ENCODE results near the gene MRPL16.
A peak's percentile ranks its signal among the peaks of the same experiment; 100 is the strongest.

Gene MRPL16

DNA sequence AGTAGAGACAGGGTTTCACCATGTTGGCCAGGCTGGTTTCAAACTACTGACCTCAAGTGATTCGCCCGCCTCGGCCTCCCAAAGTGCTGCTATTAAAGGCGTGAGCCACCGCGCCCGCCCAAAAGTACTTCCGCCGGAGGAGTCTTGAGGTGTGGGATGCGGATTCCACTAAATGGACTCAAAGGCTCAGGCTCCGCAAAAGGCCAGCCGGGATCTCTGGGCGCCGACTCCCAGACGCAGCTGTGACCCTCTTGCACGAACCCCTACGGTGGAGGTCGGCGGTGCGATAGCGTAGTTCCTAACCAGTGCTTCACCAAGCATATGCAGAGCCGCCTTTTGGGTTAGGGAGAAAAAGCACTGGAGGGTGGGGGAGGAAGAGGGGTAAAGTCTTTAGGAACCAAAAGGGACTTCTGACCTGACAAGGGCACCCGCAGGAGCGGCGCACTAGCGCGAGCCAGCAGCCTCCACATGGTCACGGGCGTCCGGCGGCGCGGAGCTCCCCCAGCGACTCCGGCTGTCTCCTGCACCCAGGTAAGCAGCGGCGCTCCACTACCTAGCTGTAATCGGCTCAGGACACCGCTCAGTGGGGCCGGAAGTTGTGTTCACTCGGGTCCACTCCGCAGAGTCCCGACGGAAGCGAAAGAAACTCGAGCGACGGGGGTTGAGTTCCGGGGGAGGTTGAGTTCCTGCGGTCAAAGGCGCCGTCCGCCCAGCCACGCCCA lies at the start of gene MRPL16 (continued):
- TF ChIP-seq, protein P1, sequence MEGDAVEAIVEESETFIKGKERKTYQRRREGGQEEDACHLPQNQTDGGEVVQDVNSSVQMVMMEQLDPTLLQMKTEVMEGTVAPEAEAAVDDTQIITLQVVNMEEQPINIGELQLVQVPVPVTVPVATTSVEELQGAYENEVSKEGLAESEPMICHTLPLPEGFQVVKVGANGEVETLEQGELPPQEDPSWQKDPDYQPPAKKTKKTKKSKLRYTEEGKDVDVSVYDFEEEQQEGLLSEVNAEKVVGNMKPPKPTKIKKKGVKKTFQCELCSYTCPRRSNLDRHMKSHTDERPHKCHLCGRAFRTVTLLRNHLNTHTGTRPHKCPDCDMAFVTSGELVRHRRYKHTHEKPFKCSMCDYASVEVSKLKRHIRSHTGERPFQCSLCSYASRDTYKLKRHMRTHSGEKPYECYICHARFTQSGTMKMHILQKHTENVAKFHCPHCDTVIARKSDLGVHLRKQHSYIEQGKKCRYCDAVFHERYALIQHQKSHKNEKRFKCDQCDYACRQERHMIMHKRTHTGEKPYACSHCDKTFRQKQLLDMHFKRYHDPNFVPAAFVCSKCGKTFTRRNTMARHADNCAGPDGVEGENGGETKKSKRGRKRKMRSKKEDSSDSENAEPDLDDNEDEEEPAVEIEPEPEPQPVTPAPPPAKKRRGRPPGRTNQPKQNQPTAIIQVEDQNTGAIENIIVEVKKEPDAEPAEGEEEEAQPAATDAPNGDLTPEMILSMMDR (tag by site-specific recombination; IDR thresholded peaks at IDR 0.05): peak; percentile 87
- no peak for TF ChIP-seq ZNF221 (tag by site-specific recombination; IDR thresholded peaks at IDR 0.05; ENCODE audit: borderline replicate concordance)
- no peak for TF ChIP-seq ZBTB48 (tag by site-specific recombination; IDR thresholded peaks at IDR 0.05)
- no peak for TF ChIP-seq ZNF239 (tag by site-specific recombination; IDR thresholded peaks at IDR 0.05)
- no peak for TF ChIP-seq ZNF473 (tag by site-specific recombination; IDR thresholded peaks at IDR 0.05)
- TF ChIP-seq ZNF777 (tag by site-specific recombination; IDR thresholded peaks at IDR 0.05; ENCODE audit: borderline replicate concordance): no peak
- peak; percentile 62; the same call in 1 of the 2 replicates for TF ChIP-seq ZNF2 (tag by site-specific recombination; IDR thresholded peaks at IDR 0.05)
- TF ChIP-seq ZBTB20 (tag by site-specific recombination; IDR thresholded peaks at IDR 0.05): peak; percentile 37; the same call in 1 of the 2 replicates
- TF ChIP-seq ZNF266 (tag by site-specific recombination; IDR thresholded peaks at IDR 0.05; ENCODE audit: low read depth): no peak
- no peak for TF ChIP-seq ZNF837 (tag by site-specific recombination; IDR thresholded peaks at IDR 0.05)
- no peak for TF ChIP-seq SETDB1 (IDR thresholded peaks at IDR 0.05; ENCODE audit: insufficient read length, low read length)
- TF ChIP-seq ZNF184 (tag by site-specific recombination; IDR thresholded peaks at IDR 0.05): no peak
- 0 out of 2 replicates have a peak, but pooled peaks have one; percentile 50 for TF ChIP-seq ZNF24 (tag by site-specific recombination; IDR thresholded peaks at IDR 0.05)
- no peak for TF ChIP-seq ZNF510 (tag by site-specific recombination; IDR thresholded peaks at IDR 0.05; ENCODE audit: insufficient replicate concordance)
- TF ChIP-seq, protein P2, sequence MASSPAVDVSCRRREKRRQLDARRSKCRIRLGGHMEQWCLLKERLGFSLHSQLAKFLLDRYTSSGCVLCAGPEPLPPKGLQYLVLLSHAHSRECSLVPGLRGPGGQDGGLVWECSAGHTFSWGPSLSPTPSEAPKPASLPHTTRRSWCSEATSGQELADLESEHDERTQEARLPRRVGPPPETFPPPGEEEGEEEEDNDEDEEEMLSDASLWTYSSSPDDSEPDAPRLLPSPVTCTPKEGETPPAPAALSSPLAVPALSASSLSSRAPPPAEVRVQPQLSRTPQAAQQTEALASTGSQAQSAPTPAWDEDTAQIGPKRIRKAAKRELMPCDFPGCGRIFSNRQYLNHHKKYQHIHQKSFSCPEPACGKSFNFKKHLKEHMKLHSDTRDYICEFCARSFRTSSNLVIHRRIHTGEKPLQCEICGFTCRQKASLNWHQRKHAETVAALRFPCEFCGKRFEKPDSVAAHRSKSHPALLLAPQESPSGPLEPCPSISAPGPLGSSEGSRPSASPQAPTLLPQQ (tag by site-specific recombination; IDR thresholded peaks at IDR 0.05): peak; percentile 61; the same call in 1 of the 2 replicates
- no peak for TF ChIP-seq ZNF544 (tag by site-specific recombination; IDR thresholded peaks at IDR 0.05)
- TF ChIP-seq ZNF214 (tag by site-specific recombination; IDR thresholded peaks at IDR 0.05; ENCODE audit: borderline replicate concordance): no peak
- peak; percentile 60 for TF ChIP-seq SP3 (tag by site-specific recombination; IDR thresholded peaks at IDR 0.05)
- TF ChIP-seq, protein P3, sequence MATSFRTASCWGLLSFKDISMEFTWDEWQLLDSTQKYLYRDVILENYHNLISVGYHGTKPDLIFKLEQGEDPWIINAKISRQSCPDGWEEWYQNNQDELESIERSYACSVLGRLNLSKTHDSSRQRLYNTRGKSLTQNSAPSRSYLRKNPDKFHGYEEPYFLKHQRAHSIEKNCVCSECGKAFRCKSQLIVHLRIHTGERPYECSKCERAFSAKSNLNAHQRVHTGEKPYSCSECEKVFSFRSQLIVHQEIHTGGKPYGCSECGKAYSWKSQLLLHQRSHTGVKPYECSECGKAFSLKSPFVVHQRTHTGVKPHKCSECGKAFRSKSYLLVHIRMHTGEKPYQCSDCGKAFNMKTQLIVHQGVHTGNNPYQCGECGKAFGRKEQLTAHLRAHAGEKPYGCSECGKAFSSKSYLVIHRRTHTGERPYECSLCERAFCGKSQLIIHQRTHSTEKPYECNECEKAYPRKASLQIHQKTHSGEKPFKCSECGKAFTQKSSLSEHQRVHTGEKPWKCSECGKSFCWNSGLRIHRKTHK (tag by site-specific recombination; IDR thresholded peaks at IDR 0.05): no peak
- TF ChIP-seq BCL11B (tag by site-specific recombination; IDR thresholded peaks at IDR 0.05; ENCODE audit: low read depth): no peak
- TF ChIP-seq ZNF37A (tag by site-specific recombination; IDR thresholded peaks at IDR 0.05): no peak
- TF ChIP-seq, protein P4, sequence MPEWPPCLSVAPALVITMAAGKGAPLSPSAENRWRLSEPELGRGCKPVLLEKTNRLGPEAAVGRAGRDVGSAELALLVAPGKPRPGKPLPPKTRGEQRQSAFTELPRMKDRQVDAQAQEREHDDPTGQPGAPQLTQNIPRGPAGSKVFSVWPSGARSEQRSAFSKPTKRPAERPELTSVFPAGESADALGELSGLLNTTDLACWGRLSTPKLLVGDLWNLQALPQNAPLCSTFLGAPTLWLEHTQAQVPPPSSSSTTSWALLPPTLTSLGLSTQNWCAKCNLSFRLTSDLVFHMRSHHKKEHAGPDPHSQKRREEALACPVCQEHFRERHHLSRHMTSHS (tag by site-specific recombination; IDR thresholded peaks at IDR 0.05): no peak
- TF ChIP-seq, protein P5, sequence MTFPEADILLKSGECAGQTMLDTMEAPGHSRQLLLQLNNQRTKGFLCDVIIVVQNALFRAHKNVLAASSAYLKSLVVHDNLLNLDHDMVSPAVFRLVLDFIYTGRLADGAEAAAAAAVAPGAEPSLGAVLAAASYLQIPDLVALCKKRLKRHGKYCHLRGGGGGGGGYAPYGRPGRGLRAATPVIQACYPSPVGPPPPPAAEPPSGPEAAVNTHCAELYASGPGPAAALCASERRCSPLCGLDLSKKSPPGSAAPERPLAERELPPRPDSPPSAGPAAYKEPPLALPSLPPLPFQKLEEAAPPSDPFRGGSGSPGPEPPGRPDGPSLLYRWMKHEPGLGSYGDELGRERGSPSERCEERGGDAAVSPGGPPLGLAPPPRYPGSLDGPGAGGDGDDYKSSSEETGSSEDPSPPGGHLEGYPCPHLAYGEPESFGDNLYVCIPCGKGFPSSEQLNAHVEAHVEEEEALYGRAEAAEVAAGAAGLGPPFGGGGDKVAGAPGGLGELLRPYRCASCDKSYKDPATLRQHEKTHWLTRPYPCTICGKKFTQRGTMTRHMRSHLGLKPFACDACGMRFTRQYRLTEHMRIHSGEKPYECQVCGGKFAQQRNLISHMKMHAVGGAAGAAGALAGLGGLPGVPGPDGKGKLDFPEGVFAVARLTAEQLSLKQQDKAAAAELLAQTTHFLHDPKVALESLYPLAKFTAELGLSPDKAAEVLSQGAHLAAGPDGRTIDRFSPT (tag by site-specific recombination; IDR thresholded peaks at IDR 0.05): no peak
- TF ChIP-seq, protein P6, sequence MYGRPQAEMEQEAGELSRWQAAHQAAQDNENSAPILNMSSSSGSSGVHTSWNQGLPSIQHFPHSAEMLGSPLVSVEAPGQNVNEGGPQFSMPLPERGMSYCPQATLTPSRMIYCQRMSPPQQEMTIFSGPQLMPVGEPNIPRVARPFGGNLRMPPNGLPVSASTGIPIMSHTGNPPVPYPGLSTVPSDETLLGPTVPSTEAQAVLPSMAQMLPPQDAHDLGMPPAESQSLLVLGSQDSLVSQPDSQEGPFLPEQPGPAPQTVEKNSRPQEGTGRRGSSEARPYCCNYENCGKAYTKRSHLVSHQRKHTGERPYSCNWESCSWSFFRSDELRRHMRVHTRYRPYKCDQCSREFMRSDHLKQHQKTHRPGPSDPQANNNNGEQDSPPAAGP (tag by site-specific recombination; IDR thresholded peaks at IDR 0.05): peak; percentile 71; the same call in 1 of the 2 replicates
- peak; percentile 29; the same call in 1 of the 2 replicates for TF ChIP-seq EGR2 (tag by site-specific recombination; IDR thresholded peaks at IDR 0.05; ENCODE audit: low read depth)
- TF ChIP-seq ZXDB (tag by site-specific recombination; IDR thresholded peaks at IDR 0.05): peak; percentile 82
- TF ChIP-seq, protein P7, sequence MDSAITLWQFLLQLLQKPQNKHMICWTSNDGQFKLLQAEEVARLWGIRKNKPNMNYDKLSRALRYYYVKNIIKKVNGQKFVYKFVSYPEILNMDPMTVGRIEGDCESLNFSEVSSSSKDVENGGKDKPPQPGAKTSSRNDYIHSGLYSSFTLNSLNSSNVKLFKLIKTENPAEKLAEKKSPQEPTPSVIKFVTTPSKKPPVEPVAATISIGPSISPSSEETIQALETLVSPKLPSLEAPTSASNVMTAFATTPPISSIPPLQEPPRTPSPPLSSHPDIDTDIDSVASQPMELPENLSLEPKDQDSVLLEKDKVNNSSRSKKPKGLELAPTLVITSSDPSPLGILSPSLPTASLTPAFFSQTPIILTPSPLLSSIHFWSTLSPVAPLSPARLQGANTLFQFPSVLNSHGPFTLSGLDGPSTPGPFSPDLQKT (IDR thresholded peaks at IDR 0.05; ENCODE audit: borderline replicate concordance, low read depth, low read length): no peak
- TF ChIP-seq TRIM28 (IDR thresholded peaks at IDR 0.05; ENCODE audit: borderline replicate concordance, low read length): no peak
- TF ChIP-seq ZNF830 (tag by site-specific recombination; IDR thresholded peaks at IDR 0.05; ENCODE audit: low read depth): no peak
- TF ChIP-seq MEIS1 (CRISPR knock-in tag; IDR thresholded peaks at IDR 0.05; ENCODE audit: borderline replicate concordance): no peak

Measured in HEK293 (cell line).